ENCODE results near the gene PCYT2.

- TF ChIP-seq OVOL2 (CRISPR knock-in tag; IDR thresholded peaks at IDR 0.05; ENCODE audit: borderline replicate concordance) (no peak), USF2 (CRISPR knock-in tag; IDR thresholded peaks at IDR 0.05) (no peak), SP1 (CRISPR knock-in tag; conservative IDR thresholded peaks at IDR 0.05) (no peak; the same call in 1 of the 2 replicates), FOXJ3 (CRISPR knock-in tag; IDR thresholded peaks at IDR 0.05; ENCODE audit: borderline replicate concordance) (no peak), TCF7 (CRISPR knock-in tag; IDR thresholded peaks at IDR 0.05; ENCODE audit: low read depth) (no peak)
- TF ChIP-seq, protein P1, sequence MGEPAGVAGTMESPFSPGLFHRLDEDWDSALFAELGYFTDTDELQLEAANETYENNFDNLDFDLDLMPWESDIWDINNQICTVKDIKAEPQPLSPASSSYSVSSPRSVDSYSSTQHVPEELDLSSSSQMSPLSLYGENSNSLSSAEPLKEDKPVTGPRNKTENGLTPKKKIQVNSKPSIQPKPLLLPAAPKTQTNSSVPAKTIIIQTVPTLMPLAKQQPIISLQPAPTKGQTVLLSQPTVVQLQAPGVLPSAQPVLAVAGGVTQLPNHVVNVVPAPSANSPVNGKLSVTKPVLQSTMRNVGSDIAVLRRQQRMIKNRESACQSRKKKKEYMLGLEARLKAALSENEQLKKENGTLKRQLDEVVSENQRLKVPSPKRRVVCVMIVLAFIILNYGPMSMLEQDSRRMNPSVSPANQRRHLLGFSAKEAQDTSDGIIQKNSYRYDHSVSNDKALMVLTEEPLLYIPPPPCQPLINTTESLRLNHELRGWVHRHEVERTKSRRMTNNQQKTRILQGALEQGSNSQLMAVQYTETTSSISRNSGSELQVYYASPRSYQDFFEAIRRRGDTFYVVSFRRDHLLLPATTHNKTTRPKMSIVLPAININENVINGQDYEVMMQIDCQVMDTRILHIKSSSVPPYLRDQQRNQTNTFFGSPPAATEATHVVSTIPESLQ (CRISPR knock-in tag; IDR thresholded peaks at IDR 0.05): no peak
These were observed 40.8 kb downstream of the PCYT2 start for GRCh38 chr17:81870131-81870980.
